GM08714 (cell line): Measurements from ENCODE around the gene BTBD8.

Source experiments
- H3K4me3 ChIP-seq: fragments of 200-500 bp; sonication (Bioruptor generic); 2 replicates; pipeline ENCODE4 v1.5.1; 2014; ENCODE audit warnings: mild to moderate bottlenecking, low read length, inconsistent platforms
- ZNF274 ChIP-seq: IDR thresholded peaks from 2 replicates; pipeline ENCODE4 v1.6.1; 2012; ENCODE audit warnings: mild to moderate bottlenecking, low read depth, low read length

BTBD8 gene

DNA sequence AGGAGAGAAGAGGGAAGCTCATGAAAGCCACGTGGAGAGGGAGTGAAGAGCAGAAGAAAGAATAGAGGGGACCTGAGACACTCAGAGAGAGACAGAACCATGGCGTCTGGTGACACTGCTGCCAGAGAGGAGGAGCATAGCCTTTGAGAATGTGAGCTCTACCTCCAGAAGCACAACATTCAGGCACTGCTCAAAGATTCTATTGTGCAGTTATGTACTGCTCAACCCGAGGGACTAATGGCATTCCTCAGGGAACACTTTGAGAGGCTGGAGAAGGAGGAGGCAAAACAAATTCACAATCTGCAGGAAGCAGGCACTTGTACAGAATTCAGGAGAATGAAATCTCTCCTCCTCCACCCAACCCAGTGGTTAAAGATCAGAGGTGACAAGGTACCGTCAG lies 45.1 kb downstream of the BTBD8 start:
- no peak overlapping the region for H3K4me3 ChIP-seq
- TF ChIP-seq ZNF274, result no peak

DNA sequence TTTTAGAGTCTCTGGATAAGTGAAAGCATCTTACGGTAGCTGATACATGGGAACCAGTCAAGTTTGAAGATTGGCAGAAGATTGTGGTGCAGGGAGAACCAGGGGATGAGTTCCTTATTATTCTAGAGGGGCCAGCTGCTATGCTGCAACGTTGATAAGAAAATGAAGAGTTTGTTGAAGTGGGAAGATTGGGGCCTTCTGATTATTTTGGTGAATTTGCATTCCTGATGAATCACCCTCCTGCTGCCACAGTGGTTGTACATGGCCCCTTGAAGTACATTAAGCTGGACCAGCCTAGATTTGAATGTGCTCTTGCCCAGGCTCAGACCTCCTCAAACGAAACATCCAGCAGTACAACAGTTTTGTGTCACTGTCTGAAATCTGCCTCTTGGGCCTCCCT lies 45.9 kb downstream of the BTBD8 start:
- no peak overlapping the region for H3K4me3 ChIP-seq
- TF ChIP-seq ZNF274, result no peak

DNA sequence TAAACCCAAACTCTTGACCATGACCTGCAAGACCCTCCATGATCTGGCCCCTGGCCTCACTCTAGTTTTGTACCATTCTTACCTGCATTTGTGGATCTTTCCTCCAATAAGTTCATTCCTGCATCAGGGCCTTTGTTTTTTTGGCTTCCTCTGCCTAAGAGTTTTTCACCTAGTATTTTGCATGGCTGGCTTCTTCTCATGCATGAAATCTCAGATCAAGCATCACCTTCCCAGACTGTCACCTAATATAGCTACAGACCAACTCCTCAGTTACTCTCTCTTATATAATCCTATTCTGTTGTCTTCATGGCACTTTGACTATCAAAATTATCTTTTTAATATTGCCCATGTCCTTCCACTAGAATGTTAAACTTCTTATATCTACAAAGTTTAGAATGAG lies 54.2 kb downstream of the BTBD8 start:
- H3K4me3 ChIP-seq, result no peak overlapping the region
- TF ChIP-seq ZNF274, result no peak

DNA sequence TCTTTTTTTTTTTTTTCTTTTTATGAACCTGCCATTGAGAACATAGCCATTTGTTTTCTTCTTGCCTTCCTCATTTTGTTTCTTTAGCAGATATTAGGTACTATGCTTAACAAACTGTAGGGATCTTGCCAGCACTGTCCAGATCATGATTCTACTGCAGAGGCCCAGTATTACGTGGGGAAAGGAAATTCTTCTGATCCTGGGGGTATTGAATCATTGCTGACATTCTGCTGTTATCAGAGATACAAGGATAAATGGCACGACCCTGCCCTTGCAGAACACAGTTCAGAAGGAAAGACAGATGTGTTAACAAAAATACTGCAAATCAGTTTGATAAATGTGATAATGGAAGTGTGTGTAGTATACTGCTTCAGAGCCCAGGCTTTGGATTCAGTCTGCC lies 56.2 kb downstream of the BTBD8 start:
- H3K4me3 ChIP-seq, result no peak overlapping the region
- TF ChIP-seq ZNF274, result no peak

DNA sequence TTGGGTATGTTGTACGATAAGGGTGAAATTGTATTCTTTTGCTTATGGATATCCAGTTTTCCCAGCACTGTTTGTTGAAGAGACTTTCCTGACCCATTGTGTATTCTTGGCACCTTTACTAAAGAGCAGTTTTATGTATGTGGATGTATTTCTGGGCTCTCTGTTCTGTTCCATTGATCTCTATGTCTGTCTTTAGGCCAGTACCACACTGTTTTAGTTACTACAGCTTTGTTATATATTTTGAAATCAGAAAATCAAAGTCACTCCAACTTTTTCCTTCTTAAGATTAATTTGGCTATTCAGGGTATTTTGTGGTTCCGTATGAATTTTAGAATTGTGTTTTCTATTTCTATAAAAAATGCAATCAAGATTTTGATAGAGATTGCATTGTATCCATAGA lies 74.8 kb downstream of the BTBD8 start:
- TF ChIP-seq ZNF274, result no peak
- H3K4me3 ChIP-seq, result no peak overlapping the region

DNA sequence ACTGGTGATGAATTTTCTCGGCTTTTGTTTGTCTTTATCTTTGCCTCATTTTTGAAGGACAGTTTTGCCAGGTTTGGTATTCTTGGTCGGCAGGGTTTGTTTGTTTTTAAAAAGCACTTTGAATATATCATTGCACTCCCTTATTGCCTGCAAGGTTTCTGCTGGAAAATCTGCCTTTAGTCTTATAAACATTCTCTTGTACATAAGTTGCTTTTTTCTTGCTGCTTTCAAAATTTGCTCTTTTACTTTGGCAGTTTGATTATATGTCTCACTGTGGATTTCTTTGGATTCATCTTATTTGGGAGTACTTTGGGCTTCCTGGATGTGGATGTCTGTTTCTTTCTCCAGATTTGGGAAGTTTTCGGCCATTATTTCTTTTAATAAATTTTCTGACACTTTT lies 79.4 kb downstream of the BTBD8 start:
- no peak overlapping the region for H3K4me3 ChIP-seq
- no peak for TF ChIP-seq ZNF274

DNA sequence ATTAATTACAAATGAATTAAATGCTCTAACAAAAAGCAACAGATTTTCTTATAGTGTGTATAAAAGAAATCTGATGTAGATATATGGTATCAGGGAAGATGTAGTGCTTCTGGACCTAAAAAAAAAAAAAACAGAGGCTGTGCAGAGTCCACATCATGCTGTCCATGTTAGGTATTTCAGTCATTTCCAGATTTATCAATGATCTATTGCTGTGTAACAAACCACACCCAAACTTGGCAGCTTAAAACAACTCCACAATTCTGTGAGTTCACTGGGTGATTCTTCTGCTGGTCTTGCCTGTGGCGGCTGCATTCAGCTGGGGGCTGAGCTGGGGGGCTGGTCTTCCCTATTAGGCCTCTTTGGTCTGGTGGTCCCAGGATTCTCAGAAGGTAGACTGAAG lies 85.2 kb downstream of the BTBD8 start:
- no peak for TF ChIP-seq ZNF274
- no peak overlapping the region for H3K4me3 ChIP-seq

DNA sequence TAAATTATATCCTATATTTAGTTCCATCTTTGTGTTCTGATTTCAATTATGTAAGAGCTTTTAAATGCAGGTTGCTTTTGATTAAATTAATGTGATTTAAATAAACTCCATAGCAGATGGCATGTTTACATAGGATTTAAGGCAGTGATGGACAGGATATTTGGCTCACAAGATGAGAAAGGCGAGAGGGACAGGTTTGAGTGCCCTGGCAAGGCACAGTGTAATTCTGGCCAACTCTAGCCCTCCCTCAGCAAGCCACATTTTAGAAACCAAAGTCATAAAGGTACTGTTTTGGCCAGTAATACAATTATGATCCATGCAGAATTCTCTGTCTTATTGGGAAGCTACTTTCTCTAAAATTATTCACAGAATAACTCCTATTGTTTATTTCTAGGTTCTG lies 87.0 kb downstream of the BTBD8 start:
- no peak overlapping the region for H3K4me3 ChIP-seq
- TF ChIP-seq ZNF274, result no peak

DNA sequence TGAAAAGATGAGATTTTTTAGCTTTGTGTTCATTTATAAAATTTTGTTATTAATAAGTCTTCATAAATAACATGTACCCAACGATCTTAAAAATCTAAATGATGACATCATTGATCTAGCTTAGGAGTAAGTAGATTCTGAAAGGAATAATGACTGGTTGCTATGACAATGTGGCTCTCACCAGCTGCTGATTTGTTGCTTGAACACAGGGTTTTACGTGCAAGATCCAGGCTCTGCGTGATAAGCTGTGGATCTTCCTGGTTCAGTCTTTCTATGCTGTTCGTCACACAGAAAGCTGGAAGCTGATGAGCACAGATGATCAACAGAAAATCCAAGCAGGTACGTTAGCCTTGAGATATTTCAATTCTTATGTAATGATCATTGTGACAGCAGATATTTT lies 88.5 kb downstream of the BTBD8 start:
- no peak for TF ChIP-seq ZNF274
- no peak overlapping the region for H3K4me3 ChIP-seq

DNA sequence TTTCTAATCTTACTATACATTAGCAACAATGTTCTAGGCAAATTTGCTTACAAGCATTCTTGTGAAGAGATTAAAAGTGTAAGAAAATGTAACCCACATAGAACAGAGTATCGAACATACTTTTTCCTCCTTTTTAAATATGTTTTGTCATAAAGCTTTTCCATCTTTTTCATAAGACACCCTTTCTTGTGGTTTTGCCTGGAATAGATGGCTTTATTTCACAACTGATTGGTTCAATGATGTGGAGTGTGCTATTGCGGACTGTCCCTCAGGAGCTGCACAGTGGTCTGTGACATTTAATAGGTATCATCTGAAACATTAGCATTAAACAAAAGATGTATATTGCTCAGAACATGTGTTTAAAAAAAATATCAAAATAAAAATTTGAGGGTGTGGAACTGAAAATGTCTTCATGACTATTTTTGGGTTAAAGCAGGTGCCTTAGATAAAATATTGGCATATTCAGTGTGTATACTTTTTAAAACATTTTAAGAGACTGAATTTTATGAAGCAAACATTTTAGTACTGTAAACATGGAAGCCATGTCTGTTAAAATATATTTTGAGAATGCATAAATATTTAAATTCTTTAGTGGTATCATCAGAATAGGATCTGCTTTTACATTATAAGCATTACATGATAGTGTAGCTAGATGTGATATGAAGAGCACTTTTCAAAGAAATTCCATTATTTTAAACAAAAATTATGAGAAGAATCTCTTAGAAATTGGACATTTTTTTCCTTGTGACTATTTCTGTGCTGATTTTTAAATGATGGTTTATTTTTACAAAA lies 89.3 kb downstream of the BTBD8 start:
- no peak for TF ChIP-seq ZNF274
- no peak overlapping the region for H3K4me3 ChIP-seq

DNA sequence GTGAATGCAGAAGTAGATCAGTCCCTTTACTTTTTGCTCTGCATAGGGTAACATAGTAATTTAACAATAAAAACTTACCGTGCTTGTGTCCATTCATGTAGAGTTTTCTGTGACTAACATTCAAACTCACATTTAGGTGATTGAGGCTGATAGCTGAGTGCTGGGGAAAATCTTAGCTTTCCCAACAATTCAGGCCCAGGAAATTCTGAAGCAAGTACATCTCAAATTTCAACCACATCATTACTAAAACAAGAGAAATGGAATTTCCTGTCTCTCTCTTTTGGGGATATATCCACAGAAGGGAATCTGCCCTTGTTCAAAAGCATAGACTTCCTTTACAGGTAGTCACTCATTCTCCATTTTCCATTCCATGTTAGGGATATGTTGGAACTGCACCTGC lies 104.5 kb downstream of the BTBD8 start:
- no peak for TF ChIP-seq ZNF274

DNA sequence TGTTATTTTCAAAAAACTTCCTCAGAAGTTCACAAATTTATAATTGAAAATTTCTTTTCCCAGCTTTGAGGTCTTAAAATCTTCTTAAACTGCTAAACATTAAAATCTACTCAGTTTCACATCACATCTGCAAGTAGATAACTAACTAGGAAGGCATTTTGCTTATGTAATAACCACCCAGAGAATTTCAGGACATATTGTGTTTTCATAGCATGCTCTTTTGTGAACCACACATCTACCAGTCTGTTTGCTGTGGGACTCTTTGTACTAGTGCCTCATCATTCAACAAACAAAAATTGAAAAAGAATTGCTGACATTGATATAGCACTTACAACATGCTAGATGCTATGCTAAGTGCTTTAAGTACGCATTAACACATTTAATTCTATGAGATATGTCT lies 105.9 kb downstream of the BTBD8 start:
- no peak for TF ChIP-seq ZNF274
- H3K4me3 ChIP-seq, result no peak overlapping the region

More for the DNA sequence above, 104.5 kb downstream of the BTBD8 start:
- H3K4me3 ChIP-seq, result no peak overlapping the region

DNA sequence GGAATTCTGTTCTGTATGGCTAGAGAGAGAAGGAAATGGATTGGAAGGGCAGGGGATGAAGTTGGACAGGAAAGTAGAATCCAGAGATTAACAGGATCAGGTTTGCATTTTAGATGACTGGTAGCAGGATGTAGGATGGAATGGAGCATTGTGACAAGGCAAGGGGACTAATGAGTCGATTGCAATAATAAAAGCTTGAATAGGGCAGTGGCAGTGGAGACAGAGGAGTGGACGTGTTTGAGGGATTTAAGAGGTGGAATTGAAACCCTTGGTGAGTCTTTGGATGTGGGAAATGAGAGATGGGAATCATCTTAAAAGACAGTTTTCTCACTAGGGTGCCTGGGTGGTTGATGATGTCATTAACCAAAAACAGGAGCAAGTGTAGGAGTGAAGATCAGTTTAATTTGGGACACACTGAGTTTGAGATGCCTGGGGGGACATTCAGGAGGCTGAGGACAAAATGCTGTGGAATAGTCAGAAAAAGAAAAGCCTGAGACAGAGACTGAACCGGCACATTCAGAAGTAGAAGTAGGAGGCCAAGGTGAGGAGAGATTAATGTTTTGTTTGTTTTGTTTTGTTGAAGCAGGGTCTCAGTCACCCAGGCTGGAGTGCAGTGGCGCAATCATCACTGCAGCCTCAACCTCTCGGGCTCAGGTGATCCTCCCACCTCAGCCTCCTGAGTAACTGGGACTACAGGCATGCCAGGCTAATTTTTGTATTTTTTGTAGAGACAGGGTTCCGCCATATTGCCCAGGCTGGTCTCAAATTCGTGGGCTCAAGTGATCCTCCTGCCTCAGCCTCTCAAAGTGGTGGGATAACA lies 108.5 kb downstream of the BTBD8 start:
- TF ChIP-seq ZNF274, result no peak
- H3K4me3 ChIP-seq, result no peak overlapping the region

DNA sequence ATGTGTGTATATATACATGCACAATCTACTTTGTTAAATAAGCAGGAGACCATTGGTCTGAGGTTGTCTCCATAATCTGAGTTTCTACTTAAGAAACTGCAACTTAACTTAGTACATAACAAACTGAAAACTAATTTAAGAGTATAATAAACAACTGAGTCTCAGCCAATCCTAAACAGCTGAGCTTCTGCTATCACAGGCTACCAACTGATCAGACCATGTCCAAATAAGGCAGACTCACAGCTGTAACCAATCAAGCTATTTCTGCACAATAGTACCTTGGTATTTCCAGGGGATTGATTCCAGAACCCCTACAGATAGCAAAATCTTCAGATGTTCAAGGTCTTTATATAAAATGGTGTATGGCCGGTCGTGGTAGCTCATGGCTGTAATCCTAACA lies 111.6 kb downstream of the BTBD8 start:
- H3K4me3 ChIP-seq, result no peak overlapping the region
- no peak for TF ChIP-seq ZNF274

DNA sequence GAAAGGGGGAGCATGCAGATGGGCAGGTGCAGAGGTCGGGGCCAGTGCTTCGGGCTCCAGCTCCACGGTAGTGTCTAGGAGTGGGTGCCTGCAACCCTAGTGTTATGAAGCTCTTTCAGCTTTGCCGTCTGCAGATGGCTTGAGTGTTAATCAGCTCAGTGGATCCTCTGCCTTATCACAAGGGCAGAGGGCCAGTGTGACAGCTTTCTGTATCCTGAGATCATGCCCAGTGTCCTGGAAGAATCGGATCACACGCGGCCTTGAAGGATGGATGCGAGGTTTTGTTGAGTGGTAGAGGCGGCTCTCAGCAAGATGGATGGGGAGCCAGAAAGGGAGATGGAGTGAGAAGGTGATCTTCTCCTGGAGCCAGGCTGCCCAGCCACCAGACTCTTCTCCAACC lies 112.1 kb downstream of the BTBD8 start:
- no peak for TF ChIP-seq ZNF274
- no peak overlapping the region for H3K4me3 ChIP-seq
